ENCODE measurements around the gene PLA1A.

Gene PLA1A

DNA sequence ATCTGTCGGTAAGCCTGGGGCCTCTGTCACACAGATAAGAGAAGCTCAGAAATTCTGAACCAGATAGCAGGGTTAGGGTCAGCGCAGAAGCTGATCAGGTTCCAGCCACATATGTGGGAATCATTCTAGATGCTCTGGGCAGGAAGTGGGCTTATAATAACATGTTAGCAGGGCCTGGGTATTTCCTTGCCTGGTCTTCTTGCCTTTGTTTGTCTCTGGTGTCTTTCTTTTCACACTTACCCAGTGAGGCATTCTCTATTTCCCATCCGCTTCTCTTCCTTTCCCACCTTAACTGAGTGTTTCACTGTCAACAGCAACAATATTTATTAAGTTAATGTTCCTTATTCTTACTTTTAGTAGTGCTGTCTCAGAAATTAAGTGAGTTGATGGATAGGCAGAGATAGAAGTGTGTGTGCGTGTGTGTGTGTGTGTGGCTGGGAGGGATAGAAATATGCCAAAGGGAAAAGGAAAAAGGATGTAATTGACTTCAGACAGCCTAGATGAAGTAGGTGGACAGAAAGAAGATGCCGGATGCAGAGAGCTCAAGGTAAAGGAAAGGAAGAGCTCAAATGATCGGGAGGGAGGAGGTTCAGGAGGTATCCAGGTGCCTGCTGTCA lies 2.0 kb downstream of the PLA1A start:
- Histone ChIP-seq H4K91ac (ENCODE audit: low read depth, low read length, poor library complexity) (no peak overlapping the region), H4K8ac (ENCODE audit: low read depth, low read length) (no peak overlapping the region), H2BK120ac (ENCODE audit: low read depth, low read length) (no peak overlapping the region), H3K14ac (ENCODE audit: low read length) (no peak overlapping the region), H2AK5ac (ENCODE audit: low read depth, low read length) (no peak overlapping the region), H2BK15ac (ENCODE audit: low read length) (no peak overlapping the region), H3K9me3 (replicated peaks in 1 of 2; ENCODE audit: control insufficient read depth in 2 of 2, insufficient read depth in 1 of 2, low read depth in 1 of 2, low read length in 2 of 2) (no peaks in the 10 kb centered on the region), H2AFZ (ENCODE audit: low read length) (no peak overlapping the region), H3K4ac (ENCODE audit: low read length) (no peak overlapping the region), H3K4me1 (ENCODE audit: control insufficient read depth in 2 of 2, insufficient read depth in 1 of 2, low read depth in 1 of 2, low read length in 2 of 2) (peaks cover 0 to 1% of the 10 kb centered on the region in 2 donors), H3K4me2 (ENCODE audit: insufficient read depth, low read length, poor library complexity, severe bottlenecking) (no peak overlapping the region), H3K4me3 (ENCODE audit: low read length in 2 of 2) (no peak overlapping the region), H2BK12ac (ENCODE audit: low read length) (no peak overlapping the region), H3K79me1 (ENCODE audit: low read depth, low read length) (no peaks in the 10 kb centered on the region), H3K27ac (replicated peaks; ENCODE audit: low read length) (no peak overlapping the region), H2BK5ac (ENCODE audit: low read length) (no peak overlapping the region), H3K18ac (ENCODE audit: low read length) (no peak overlapping the region), H3K36me3 (replicated peaks in 1 of 2; ENCODE audit: control insufficient read depth in 2 of 2, insufficient read depth in 2 of 2, low read length in 2 of 2) (no peaks in the 10 kb centered on the region), H3K23ac (ENCODE audit: low read depth, low read length, poor library complexity) (no peak overlapping the region), H3K9ac (ENCODE audit: low read depth, low read length, poor library complexity) (no peak overlapping the region), H3K27me3 (ENCODE audit: control insufficient read depth in 3 of 3, insufficient read depth in 3 of 3, low read depth in 1 of 3, low read length in 3 of 3) (peaks cover 0 to 12% (median 0%) of the 10 kb centered on the region in 3 experiments)
- no peak for DNase-seq (ENCODE audit: low spot score)
- WGBS, 2 donors (ENCODE audit: extremely low coverage in 2 of 2, insufficient read length in 2 of 2, insufficient replicate concordance in 1 of 2) = no CpG with 5 or more reads among the region's 6 CpGs

DNA sequence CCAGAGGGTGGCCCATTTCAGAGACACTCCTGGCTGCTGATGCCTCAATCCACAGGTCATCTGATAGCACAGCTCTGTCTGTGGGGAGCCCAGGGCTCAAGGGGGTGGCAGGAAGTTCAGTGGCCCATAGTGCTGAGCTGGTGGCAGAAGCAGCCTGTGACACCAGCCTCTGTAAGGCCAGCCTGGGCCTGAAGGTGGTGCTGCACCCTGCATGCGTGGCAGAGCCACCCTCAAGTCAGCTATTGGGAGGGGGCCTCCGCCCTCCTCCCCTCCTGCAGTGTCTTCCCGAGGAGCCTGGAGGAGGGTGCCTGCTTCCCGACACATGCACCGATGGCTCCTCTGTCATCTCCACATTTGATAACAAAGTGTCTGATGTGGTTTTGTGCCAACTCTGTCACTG lies 3.0 kb downstream of the PLA1A start:
- Histone ChIP-seq H2AFZ (ENCODE audit: low read length) (no peak overlapping the region), H3K36me3 (replicated peaks in 1 of 2; ENCODE audit: control insufficient read depth in 2 of 2, insufficient read depth in 2 of 2, low read length in 2 of 2) (no peaks in the 10 kb centered on the region), H2BK12ac (ENCODE audit: low read length) (no peak overlapping the region), H3K14ac (ENCODE audit: low read length) (no peak overlapping the region), H3K9me3 (replicated peaks in 1 of 2; ENCODE audit: control insufficient read depth in 2 of 2, insufficient read depth in 1 of 2, low read depth in 1 of 2, low read length in 2 of 2) (no peaks in the 10 kb centered on the region), H2BK120ac (ENCODE audit: low read depth, low read length) (no peak overlapping the region), H3K18ac (ENCODE audit: low read length) (no peak overlapping the region), H3K4me1 (ENCODE audit: control insufficient read depth in 2 of 2, insufficient read depth in 1 of 2, low read depth in 1 of 2, low read length in 2 of 2) (peaks cover 0 to 1% of the 10 kb centered on the region in 2 donors), H2AK5ac (ENCODE audit: low read depth, low read length) (no peak overlapping the region), H3K79me1 (ENCODE audit: low read depth, low read length) (no peaks in the 10 kb centered on the region), H2BK5ac (ENCODE audit: low read length) (no peak overlapping the region), H2BK15ac (ENCODE audit: low read length) (no peak overlapping the region), H3K27ac (replicated peaks; ENCODE audit: low read length) (no peak overlapping the region), H4K91ac (ENCODE audit: low read depth, low read length, poor library complexity) (no peak overlapping the region), H3K4me2 (ENCODE audit: insufficient read depth, low read length, poor library complexity, severe bottlenecking) (no peak overlapping the region), H3K23ac (ENCODE audit: low read depth, low read length, poor library complexity) (no peak overlapping the region), H3K4ac (ENCODE audit: low read length) (no peak overlapping the region), H3K9ac (ENCODE audit: low read depth, low read length, poor library complexity) (no peak overlapping the region), H3K27me3 (ENCODE audit: control insufficient read depth in 3 of 3, insufficient read depth in 3 of 3, low read depth in 1 of 3, low read length in 3 of 3) (peaks cover 0 to 12% (median 0%) of the 10 kb centered on the region in 3 experiments), H4K8ac (ENCODE audit: low read depth, low read length) (no peak overlapping the region), H3K4me3 (ENCODE audit: low read length in 2 of 2) (no peak overlapping the region)
- no CpG with 5 or more reads among the region's 5 CpGs for WGBS, 2 donors (ENCODE audit: extremely low coverage in 2 of 2, insufficient read length in 2 of 2, insufficient replicate concordance in 1 of 2)
- peak; percentile 8 for DNase-seq (ENCODE audit: low spot score)

DNA sequence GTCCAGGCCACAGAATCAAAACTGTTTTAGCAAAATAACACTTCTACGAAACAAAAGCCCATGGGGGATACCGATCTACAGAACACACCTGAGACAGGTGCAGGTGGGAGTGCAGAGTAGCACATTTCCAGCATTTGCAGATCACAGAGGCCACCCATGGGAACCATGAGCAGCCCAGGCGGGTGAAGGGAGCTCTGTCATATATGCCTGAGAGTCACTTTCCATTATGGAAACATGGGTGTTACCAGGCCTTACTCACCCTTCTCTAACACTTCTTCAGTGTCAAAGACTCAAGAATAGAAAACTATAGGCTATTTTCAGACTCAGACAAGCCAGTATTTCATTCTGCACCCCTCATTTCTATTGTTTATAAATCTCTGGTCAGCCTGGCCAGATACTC lies 3.5 kb downstream of the PLA1A start:
- Histone ChIP-seq H3K23ac (ENCODE audit: low read depth, low read length, poor library complexity) (no peak overlapping the region), H3K36me3 (replicated peaks in 1 of 2; ENCODE audit: control insufficient read depth in 2 of 2, insufficient read depth in 2 of 2, low read length in 2 of 2) (no peaks in the 10 kb centered on the region), H3K4me3 (ENCODE audit: low read length in 2 of 2) (no peak overlapping the region), H2AK5ac (ENCODE audit: low read depth, low read length) (no peak overlapping the region), H3K4ac (ENCODE audit: low read length) (no peak overlapping the region), H3K9ac (ENCODE audit: low read depth, low read length, poor library complexity) (no peak overlapping the region), H2BK12ac (ENCODE audit: low read length) (no peak overlapping the region), H2BK15ac (ENCODE audit: low read length) (no peak overlapping the region), H3K18ac (ENCODE audit: low read length) (no peak overlapping the region), H2BK120ac (ENCODE audit: low read depth, low read length) (no peak overlapping the region), H3K27ac (replicated peaks; ENCODE audit: low read length) (no peak overlapping the region), H3K27me3 (ENCODE audit: control insufficient read depth in 3 of 3, insufficient read depth in 3 of 3, low read depth in 1 of 3, low read length in 3 of 3) (peaks cover 0 to 12% (median 0%) of the 10 kb centered on the region in 3 experiments), H4K8ac (ENCODE audit: low read depth, low read length) (no peak overlapping the region), H4K91ac (ENCODE audit: low read depth, low read length, poor library complexity) (no peak overlapping the region), H3K79me1 (ENCODE audit: low read depth, low read length) (no peaks in the 10 kb centered on the region), H3K14ac (ENCODE audit: low read length) (no peak overlapping the region), H3K9me3 (replicated peaks in 1 of 2; ENCODE audit: control insufficient read depth in 2 of 2, insufficient read depth in 1 of 2, low read depth in 1 of 2, low read length in 2 of 2) (no peaks in the 10 kb centered on the region), H2AFZ (ENCODE audit: low read length) (no peak overlapping the region), H2BK5ac (ENCODE audit: low read length) (no peak overlapping the region), H3K4me1 (ENCODE audit: control insufficient read depth in 2 of 2, insufficient read depth in 1 of 2, low read depth in 1 of 2, low read length in 2 of 2) (no peaks in the 10 kb centered on the region), H3K4me2 (ENCODE audit: insufficient read depth, low read length, poor library complexity, severe bottlenecking) (no peak overlapping the region)
- DNase-seq (ENCODE audit: low spot score) = no peak
- no CpG with 5 or more reads among the region's 3 CpGs for WGBS, 2 donors (ENCODE audit: extremely low coverage in 2 of 2, insufficient read length in 2 of 2, insufficient replicate concordance in 1 of 2)

GRCh38 chr3:119602676-119603075 lies 5.0 kb downstream of the PLA1A start:
- Histone ChIP-seq H3K9me3 (replicated peaks in 1 of 2; ENCODE audit: control insufficient read depth in 2 of 2, insufficient read depth in 1 of 2, low read depth in 1 of 2, low read length in 2 of 2) (no peaks in the 10 kb centered on the region), H3K23ac (ENCODE audit: low read depth, low read length, poor library complexity) (no peak overlapping the region), H3K4me2 (ENCODE audit: insufficient read depth, low read length, poor library complexity, severe bottlenecking) (no peak overlapping the region), H4K91ac (ENCODE audit: low read depth, low read length, poor library complexity) (no peak overlapping the region), H3K9ac (ENCODE audit: low read depth, low read length, poor library complexity) (no peak overlapping the region), H3K4ac (ENCODE audit: low read length) (no peak overlapping the region), H3K4me3 (ENCODE audit: low read length in 2 of 2) (no peak overlapping the region), H2AK5ac (ENCODE audit: low read depth, low read length) (no peak overlapping the region), H3K27me3 (ENCODE audit: control insufficient read depth in 3 of 3, insufficient read depth in 3 of 3, low read depth in 1 of 3, low read length in 3 of 3) (peaks cover 0 to 12% (median 0%) of the 10 kb centered on the region in 3 experiments), H3K18ac (ENCODE audit: low read length) (no peak overlapping the region), H2BK15ac (ENCODE audit: low read length) (no peak overlapping the region), H3K4me1 (ENCODE audit: control insufficient read depth in 2 of 2, insufficient read depth in 1 of 2, low read depth in 1 of 2, low read length in 2 of 2) (no peaks in the 10 kb centered on the region), H2AFZ (ENCODE audit: low read length) (no peak overlapping the region), H2BK12ac (ENCODE audit: low read length) (no peak overlapping the region), H3K36me3 (replicated peaks in 1 of 2; ENCODE audit: control insufficient read depth in 2 of 2, insufficient read depth in 2 of 2, low read length in 2 of 2) (no peaks in the 10 kb centered on the region), H3K14ac (ENCODE audit: low read length) (no peak overlapping the region), H3K27ac (replicated peaks; ENCODE audit: low read length) (no peak overlapping the region), H2BK5ac (ENCODE audit: low read length) (no peak overlapping the region), H2BK120ac (ENCODE audit: low read depth, low read length) (no peak overlapping the region), H3K79me1 (ENCODE audit: low read depth, low read length) (no peaks in the 10 kb centered on the region), H4K8ac (ENCODE audit: low read depth, low read length) (no peak overlapping the region)
- no CpG with 5 or more reads among the region's 1 CpG for WGBS, 2 donors (ENCODE audit: extremely low coverage in 2 of 2, insufficient read length in 2 of 2, insufficient replicate concordance in 1 of 2)
- DNase-seq (ENCODE audit: low spot score) = no peak

Data from neuronal stem cell (in vitro differentiated cells).